Measurements from ENCODE around the gene CCDC110.

The CCDC110 gene

DNA sequence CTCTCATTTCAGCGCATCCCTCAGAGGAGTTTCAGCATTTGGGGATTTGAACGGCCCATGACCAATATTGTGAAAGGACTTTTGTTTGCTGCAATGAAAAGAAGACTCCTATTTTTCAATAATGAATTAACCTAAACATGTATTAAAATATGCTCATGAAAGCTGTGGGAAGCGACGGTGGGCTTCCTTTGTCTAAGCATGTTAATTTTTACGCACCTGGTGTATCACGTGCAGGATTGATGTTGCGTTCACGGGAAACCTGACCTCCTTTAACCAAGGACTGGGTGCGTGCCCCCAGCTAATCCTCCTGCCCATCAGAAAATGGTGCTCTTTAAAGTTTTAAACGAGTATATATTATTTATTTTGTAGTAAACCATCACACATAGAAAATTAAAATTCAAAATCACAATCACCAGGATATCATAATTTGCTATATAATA, 590 bp upstream of the CCDC110 start:
- no peak for DNase-seq (ENCODE audit: low read depth in 2 of 3, low spot score in 1 of 3)

DNA sequence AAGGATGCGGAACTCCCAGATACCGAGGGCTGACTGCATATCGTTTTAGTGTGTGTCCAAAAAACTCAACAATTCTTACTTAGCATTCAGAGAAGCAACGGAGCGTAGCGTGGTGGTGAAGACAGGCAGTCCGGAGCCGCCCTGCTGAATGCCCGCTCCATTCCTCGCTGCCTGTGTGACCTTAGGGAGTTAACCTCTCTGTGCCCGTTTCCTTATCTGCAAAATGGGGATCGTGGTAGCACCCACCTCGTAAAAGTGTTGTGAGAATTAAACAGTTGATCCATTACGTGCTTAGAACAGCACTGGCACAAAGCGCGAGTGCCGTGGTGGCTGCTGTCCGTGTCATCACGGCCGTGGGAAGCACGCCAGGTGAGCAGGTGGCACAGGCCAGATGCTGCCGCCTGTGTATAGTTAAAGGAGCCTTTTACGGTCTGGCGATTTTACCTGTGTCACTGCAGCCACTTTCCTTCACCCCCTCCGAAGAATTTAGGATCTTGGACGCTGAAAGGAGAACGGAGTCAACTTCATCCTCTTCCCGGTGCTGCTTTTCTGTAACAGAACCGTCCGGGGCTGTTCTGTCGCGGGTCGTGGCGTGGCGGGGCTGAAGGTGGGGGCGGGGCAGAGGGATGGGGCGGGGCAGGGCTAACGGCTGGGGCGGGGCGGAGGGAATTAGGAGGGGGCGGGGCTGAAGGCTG, 885 bp downstream of the CCDC110 start:
- DNase-seq (ENCODE audit: low read depth in 2 of 3, low spot score in 1 of 3): no peak

DNA sequence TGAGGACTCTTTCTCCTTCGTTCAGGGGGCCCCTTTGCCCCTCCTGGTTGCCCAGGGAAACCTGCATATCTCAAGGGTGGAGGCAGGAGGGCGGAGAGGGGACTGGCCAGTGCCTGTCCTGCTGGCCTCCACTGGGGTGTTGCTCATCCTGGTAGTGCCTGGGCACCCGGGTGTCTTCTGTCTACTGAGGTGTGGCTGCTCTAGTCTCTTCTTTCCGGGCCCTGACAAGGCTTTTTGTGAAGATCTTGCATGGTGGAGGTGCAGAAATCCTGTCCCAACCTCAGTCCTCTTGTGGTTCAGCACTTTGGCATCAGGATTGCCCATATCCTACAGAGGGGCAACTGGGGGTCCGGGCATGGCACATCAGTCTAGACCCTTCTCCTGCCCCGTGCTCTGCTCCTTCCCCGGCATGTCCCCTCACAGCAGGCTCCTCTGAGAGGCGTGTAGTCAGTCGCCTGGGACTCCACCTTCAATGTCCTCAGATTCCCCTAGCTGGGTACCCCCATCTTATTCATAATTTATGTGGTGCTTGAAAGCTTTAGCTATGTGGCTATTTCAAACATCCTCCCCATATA, 1.9 kb downstream of the CCDC110 start:
- DNase-seq (ENCODE audit: low read depth in 2 of 3, low spot score in 1 of 3): no peak

GRCh38 chr4:185468999-185469398, 2.5 kb downstream of the CCDC110 start:
- DNase-seq (ENCODE audit: low read depth in 2 of 3, low spot score in 1 of 3): no peak

- no peak for DNase-seq (ENCODE audit: low read depth in 2 of 3, low spot score in 1 of 3)
Measured at GRCh38 chr4:185467991-185468390, 3.5 kb downstream of the CCDC110 start.

- DNase-seq (ENCODE audit: low read depth in 2 of 3, low spot score in 1 of 3): no peak
Measured at GRCh38 chr4:185467101-185467500, 4.4 kb downstream of the CCDC110 start.

- no peak for DNase-seq (ENCODE audit: low read depth in 2 of 3, low spot score in 1 of 3)
Measured at GRCh38 chr4:185465707-185466106, 5.8 kb downstream of the CCDC110 start.

DNA sequence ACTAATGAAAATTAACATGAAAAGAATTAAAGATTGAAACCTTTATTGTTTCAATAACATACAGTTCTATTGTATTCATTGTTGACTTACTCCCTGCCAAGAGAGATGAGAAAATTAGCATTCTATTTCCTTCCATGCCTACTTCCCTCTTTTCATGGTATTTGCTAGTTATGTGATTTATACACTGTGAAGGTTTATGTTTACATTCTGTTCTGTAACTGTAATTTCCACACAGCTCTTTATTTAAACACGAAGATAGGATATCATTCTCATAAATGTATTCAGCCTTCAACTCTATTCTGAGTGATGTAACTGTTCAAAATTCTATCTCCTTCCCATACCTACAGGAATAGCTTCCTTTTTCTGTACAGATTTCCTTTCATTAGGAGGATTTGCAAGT, 6.6 kb downstream of the CCDC110 start:
- no peak for DNase-seq (ENCODE audit: low read depth in 2 of 3, low spot score in 1 of 3)

DNA sequence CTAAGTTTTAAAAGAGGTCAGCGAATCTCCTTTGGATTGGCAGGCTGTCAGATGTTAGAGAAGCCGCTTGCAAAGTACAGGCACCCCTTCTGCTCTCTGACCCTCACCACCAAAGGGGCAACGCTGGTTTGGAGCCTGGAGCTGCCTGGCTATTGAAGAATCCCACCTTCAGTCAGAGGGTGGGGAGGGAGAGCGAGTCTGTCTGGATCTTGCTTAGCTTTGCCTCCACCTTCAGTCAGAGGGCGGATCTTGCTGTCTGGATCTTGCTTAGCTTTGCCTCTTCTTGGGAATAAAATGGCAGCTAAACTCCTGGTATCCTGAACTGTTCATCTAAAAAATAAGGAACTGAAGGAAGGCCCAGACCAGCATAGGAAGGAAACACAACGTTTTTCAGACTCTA, 7.3 kb downstream of the CCDC110 start:
- no peak for DNase-seq (ENCODE audit: low read depth in 2 of 3, low spot score in 1 of 3)

DNA sequence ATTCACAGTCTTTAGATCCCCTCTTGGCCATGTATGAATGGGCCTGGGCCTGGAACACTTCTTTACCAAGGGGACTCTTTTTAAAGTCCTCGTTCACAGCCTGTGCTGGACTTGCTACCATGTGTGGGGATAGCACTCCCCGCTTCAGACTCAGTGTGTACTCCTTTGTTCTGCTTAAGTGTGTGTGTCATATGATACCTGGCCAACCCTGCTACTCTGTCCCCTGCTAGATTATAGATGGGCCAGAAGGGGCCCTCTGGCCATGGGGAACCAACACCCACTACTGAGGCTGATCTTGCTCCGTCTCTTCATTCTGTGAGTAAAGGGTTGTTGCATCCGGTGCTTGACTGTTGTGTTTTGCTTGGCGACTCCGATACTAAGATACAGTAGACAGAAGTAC, 8.0 kb downstream of the CCDC110 start:
- DNase-seq (ENCODE audit: low read depth in 2 of 3, low spot score in 1 of 3): no peak

GRCh38 chr4:185461565-185461964, 10.0 kb downstream of the CCDC110 start:
- no peak for DNase-seq (ENCODE audit: low read depth in 2 of 3, low spot score in 1 of 3)

GRCh38 chr4:185457136-185457535, 14.4 kb downstream of the CCDC110 start:
- DNase-seq (ENCODE audit: low read depth in 2 of 3, low spot score in 1 of 3): no peak

- no peak for DNase-seq (ENCODE audit: low read depth in 2 of 3, low spot score in 1 of 3)
Measured at GRCh38 chr4:185456131-185456530, 15.4 kb downstream of the CCDC110 start.

GRCh38 chr4:185445209-185445608, 26.3 kb downstream of the CCDC110 start:
- no peak for DNase-seq (ENCODE audit: low read depth in 2 of 3, low spot score in 1 of 3)

DNA sequence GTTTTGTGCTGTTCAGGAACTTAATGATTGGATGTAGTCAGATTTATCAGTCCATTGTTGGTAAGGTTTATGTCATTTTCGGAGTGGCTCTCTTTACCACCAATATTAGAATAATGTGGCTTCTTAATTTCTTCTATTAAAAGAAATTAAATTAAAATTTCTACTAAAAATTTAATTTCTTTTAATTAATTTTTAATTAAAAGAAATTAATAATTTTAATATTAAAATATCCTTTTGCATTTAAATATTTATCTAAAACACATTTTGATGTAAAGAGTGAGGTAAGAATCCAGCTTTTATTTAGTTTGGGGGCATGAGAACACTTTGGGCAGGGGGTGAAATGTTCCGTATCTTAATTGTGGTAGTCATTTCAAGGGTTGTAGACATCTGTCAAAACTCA, 30.1 kb downstream of the CCDC110 start:
- no peak for DNase-seq (ENCODE audit: low read depth in 2 of 3, low spot score in 1 of 3)

- DNase-seq (ENCODE audit: low read depth in 2 of 3, low spot score in 1 of 3): no peak
Measured at GRCh38 chr4:185437809-185438208, 33.7 kb downstream of the CCDC110 start.

DNA sequence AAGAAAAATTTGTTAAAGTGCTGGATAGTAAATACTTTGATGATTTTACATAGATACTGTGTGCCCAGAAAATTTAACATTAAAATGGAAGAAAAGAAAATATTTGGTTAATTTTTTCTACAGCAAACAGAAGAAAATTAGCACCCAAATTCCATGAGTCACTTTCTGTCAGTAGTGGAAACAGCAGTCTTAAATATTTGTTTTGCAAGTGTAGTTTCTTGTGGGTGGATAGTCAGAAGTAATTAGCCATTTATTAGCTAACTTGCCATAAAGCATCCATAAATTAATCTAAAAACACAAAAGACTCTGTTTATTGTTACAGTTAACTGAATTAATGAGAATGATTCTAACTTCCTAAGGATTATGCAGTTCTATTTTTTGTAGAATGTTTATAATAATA, 36.1 kb downstream of the CCDC110 start:
- no peak for DNase-seq (ENCODE audit: low read depth in 2 of 3, low spot score in 1 of 3)

DNA sequence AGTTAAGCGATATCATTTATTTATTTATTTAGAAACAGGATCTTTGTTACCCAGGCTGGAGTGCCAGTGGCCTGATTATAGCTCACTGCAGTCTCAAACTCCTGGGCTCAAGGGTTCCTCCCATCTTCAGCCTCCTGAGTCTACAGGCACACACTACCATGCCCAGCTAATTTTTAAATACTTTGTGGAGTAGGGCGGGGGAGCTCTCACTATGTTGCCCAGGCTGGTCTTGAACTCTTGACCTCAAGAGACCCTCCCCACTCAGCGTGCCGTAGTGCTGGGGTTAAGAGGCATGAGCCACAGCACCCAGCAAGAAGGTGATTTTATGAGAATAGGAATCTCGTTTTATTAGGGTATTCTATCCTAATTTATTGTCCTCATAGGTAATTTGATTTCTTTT, 41.9 kb downstream of the CCDC110 start:
- no peak for DNase-seq (ENCODE audit: low read depth in 2 of 3, low spot score in 1 of 3)

- DNase-seq (ENCODE audit: low read depth in 2 of 3, low spot score in 1 of 3): no peak
Measured at GRCh38 chr4:185426960-185427688, 44.4 kb downstream of the CCDC110 start.

DNA sequence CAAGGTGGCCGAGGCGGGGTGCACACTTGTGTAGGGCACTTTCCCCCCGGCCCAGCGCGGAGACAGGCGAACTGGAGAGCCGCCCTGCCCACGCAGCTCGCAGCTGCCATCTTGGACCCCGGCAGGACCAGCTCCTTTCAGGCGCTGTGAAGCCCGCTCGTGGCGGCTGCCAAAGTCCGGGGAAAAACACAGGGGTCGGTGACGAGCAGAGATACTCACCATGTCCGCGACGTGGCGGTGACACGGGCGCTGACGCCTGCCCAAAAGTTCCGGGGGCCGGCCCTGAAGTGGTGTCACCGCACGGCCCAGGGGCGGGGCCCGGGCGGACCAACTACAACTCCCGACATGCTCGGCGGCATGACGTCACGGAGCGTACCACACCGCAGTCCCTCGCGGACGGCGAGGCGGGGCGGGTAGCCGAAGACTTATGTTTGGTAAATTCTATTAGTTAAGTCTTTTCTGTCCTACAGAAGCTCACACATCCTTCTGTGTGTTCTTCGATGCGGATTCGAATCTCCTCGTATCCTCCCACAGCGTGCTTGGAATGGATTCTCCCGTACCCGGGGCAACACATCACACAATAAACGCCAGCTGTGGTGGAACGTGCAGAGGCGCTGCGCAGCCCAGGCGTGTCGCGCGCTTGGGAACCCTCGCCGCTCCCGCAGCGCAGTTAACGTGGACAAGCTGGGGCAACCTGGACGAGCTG, 45.7 kb downstream of the CCDC110 start, which contains the start of gene UFSP2:
UFSP2 (minus strand) TSS at position 318 of the 706 bp plus-strand sequence; CDS start at position 222, 96 bp downstream.
- peak; percentile 72 to 84 (median 76) for DNase-seq (ENCODE audit: low read depth in 2 of 3, low spot score in 1 of 3)

- DNase-seq (ENCODE audit: low read depth in 2 of 3, low spot score in 1 of 3): no peak
Measured at GRCh38 chr4:185424905-185425646, 46.5 kb downstream of the CCDC110 start.

Data from stimulated activated CD4-positive, alpha-beta T cell treated with anti-CD3 and anti-CD28 coated beads, Interleukin-12 subunit alpha, Interleukin-12 subunit beta, amount 100 ng/mL, for 48 hours (primary cell).